HEK293T (cell line): Measurements from ENCODE around the gene SPATS2L.

Experiments used
- CTCF ChIA-PET: fragments of 350-600 bp; formaldehyde crosslinking; extraction: SDS; loops from one replicate; lab custom pipeline; 2021; ENCODE audit warnings: antibody characterized with exemption, inconsistent platforms; lab: Yijun Ruan, JAX
- POLR2A ChIA-PET: fragments of 350-600 bp; formaldehyde crosslinking; extraction: SDS; loops from one replicate; lab custom pipeline; 2020; ENCODE audit warnings: antibody characterized with exemption, inconsistent platforms; lab: Yijun Ruan, JAX
- DNase-seq: peaks from one replicate; pipeline ENCODE4 v3.0.0; 2012; ENCODE audit warnings: mixed read lengths; ENCODE audit errors: extremely low spot score
- ARNT ChIP-seq: fragments of 450-650 bp; IDR thresholded peaks from 2 replicates; pipeline ENCODE4 v1.6.1; 2017; ENCODE audit warnings: mild to moderate bottlenecking
- BHLHE40 ChIP-seq: fragments of 450-650 bp; IDR thresholded peaks from 2 replicates; pipeline ENCODE4 v1.6.1; 2016; ENCODE audit warnings: mild to moderate bottlenecking, moderate library complexity, borderline replicate concordance
- CTBP1 ChIP-seq: fragments of 450-650 bp; IDR thresholded peaks from 2 replicates; pipeline ENCODE4 v1.6.1; 2016; ENCODE audit warnings: borderline replicate concordance
- ELF4 ChIP-seq: fragments of 450-650 bp; IDR thresholded peaks from 2 replicates; pipeline ENCODE4 v1.6.1; 2017; ENCODE audit warnings: antibody characterized with exemption
- FOXA1 ChIP-seq: fragments of 450-650 bp; IDR thresholded peaks from 2 replicates; pipeline ENCODE4 v1.6.1; 2016; ENCODE audit warnings: mild to moderate bottlenecking
- FOXK2 ChIP-seq: fragments of 450-650 bp; IDR thresholded peaks from 2 replicates; pipeline ENCODE4 v1.6.1; 2016; ENCODE audit warnings: mild to moderate bottlenecking
- FOXM1 ChIP-seq: fragments of 450-650 bp; IDR thresholded peaks from 2 replicates; pipeline ENCODE4 v1.6.1; 2017; ENCODE audit warnings: mild to moderate bottlenecking, borderline replicate concordance
- HDGF ChIP-seq: fragments of 450-650 bp; IDR thresholded peaks from 2 replicates; pipeline ENCODE4 v1.6.1; 2017; ENCODE audit warnings: antibody characterized with exemption, borderline replicate concordance
- L3MBTL2 ChIP-seq: fragments of 450-650 bp; conservative IDR thresholded peaks from 2 replicates; pipeline ENCODE4 v1.6.1; 2016; ENCODE audit warnings: mild to moderate bottlenecking
- LEF1 ChIP-seq: fragments of 450-650 bp; IDR thresholded peaks from 2 replicates; pipeline ENCODE4 v1.6.1; 2017; ENCODE audit warnings: mild to moderate bottlenecking, borderline replicate concordance
- NFRKB ChIP-seq: fragments of 450-650 bp; IDR thresholded peaks from 2 replicates; pipeline ENCODE4 v1.6.1; 2016; ENCODE audit warnings: mild to moderate bottlenecking, moderate library complexity
- SP1 ChIP-seq: fragments of 450-650 bp; IDR thresholded peaks from 2 replicates; pipeline ENCODE4 v1.6.1; 2017
- SUZ12 ChIP-seq: fragments of 450-650 bp; IDR thresholded peaks from 2 replicates; pipeline ENCODE4 v1.6.1; 2016; ENCODE audit warnings: mild to moderate bottlenecking
- TARDBP ChIP-seq: fragments of 450-650 bp; IDR thresholded peaks from 2 replicates; pipeline ENCODE4 v1.6.1; 2016
- ZNF384 ChIP-seq: fragments of 450-650 bp; IDR thresholded peaks from 2 replicates; pipeline ENCODE4 v1.6.1; 2016
- TF ChIP-seq, protein P1 (sequence below): fragments of 450-650 bp; IDR thresholded peaks from 2 replicates; pipeline ENCODE4 v1.6.1; 2016

Gene SPATS2L

DNA sequence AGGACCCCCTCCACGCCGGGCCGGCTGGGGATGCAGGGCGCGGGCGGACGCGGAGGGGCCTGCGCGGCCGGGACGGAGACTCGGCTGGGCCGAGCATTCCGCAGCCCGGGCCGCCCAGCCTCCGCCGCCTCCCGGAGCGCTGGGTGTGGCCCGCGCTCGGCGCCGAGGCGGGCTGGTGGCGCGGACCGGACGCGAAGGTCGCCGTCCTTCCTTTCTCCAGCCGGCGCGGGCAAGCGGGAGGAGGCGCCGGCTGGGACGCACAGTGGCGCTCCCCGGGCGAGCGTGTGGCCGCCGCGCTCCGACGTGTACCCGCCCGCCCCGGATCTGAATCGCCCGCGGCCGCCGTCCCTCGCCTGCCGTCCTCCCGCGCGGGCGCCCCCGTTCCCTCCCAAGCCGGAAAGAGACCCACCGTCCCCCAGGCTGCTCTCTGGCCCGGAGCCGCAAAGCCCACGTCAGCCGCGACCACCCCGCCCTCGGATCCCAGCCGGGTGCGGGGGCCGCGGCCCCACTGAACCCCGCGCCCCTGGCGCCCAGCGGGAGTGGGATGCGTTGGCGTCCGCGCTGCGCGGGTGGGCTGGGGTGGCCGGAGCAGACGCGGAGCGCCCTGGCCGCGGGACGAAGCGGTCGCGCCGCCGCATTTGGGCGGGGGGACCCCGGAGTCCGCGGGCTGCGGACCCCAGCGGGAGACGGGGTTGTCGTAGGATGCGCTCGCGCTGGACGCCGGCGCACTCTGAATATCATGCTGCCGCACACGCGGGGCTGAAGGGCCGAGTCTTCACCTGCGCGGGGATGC, 634 bp downstream of the SPATS2L start:
- TF ChIP-seq LEF1 (no peak), FOXK2 (no peak), FOXA1 (no peak), NFRKB (no peak), SUZ12 (no peak), CTBP1 (no peak), SP1 (no peak), L3MBTL2 (no peak), ARNT (no peak), ELF4 (no peak), HDGF (no peak), TARDBP (no peak), FOXM1 (no peak), BHLHE40 (no peak), ZNF384 (no peak)
- TF ChIP-seq, protein P1, sequence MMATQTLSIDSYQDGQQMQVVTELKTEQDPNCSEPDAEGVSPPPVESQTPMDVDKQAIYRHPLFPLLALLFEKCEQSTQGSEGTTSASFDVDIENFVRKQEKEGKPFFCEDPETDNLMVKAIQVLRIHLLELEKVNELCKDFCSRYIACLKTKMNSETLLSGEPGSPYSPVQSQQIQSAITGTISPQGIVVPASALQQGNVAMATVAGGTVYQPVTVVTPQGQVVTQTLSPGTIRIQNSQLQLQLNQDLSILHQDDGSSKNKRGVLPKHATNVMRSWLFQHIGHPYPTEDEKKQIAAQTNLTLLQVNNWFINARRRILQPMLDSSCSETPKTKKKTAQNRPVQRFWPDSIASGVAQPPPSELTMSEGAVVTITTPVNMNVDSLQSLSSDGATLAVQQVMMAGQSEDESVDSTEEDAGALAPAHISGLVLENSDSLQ, result no peak
- ChIA-PET CTCF (interaction anchor here (0.7 kb wide), 1 partner anchor 491 kb away, joined by 3 read pairs; no protein-coding TSS in a partner anchor), POLR2A (no interaction called here)
- peak; percentile 55 for DNase-seq

DNA sequence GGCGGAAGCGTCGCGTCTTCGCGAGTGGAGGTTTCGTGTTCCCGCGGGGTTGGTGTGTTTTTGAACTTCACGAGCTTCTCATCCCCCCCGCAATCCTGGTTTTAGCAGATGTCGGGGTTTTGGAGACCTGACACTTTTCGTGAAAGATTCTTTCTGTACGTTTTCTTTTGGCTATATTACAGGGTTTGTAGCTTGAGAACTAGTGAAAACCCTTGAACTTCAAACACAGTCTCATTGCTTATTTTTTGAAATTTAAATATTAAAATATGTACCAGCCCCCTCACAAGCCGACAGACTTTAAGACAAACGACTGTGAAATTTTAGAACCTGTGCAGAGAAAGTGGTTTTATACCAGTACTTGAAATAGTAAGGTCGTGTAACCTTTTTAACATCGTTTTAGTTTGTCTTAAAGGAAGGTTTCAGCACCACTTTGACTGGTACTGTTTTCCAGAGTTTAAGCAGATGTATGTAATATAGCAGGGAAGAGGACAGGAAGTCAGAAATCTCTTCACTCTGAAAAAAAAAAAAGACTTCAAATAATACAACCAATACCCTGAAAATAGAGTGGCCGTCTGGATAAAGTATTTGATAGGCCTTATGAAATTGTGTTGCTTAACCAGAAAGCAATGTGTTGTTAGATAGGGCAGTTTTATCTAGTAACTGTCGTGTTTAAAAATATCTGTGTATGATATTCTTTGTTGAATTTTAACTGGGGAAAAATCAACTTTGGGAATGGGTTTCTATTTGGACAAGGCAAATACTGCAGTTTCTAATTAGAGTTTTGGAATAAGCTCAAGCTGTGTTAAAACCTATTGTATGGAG, 1.4 kb downstream of the SPATS2L start:
- DNase-seq, result no peak

DNA sequence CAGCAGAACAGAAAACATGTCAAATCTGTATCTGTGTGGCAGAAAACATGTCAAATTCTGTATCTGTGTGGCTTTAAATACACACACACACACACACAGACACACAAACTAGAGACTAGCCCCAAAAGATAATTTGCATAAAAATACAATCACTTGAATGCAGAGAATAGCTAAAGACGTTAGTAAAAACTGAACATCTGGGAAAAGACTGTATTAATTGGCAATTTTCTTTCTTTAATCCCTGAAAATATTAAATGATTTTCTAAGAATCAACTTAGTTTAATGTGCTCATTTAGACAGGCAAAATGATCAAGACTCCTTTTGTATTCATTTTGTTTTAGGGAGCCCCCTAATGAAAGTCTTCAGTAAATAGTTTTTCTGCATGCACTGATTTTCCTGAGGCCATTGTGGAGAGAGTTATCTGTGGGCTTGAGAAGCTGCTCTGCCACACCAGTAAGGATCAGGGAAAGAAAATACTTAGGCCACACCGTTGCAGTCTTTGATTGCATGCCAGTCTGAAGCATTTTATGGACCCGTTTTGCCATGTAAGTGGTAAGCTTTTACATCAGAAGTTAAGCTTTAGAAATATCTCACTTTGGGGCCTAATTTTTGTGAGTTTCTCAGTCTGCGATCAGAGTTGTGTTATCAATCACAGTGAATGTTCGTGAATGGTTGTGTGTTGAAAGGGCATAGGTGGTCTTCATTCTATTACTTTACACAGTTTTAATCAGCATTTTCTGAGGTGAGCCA, 2.2 kb downstream of the SPATS2L start:
- DNase-seq, result no peak
- CTCF ChIA-PET, result no interaction called here
- no peak for TF ChIP-seq L3MBTL2
- TF ChIP-seq FOXM1, result no peak
- TF ChIP-seq SUZ12, result no peak
- no peak for TF ChIP-seq NFRKB
- TF ChIP-seq ZNF384, result no peak
- TF ChIP-seq LEF1, result no peak
- no peak for TF ChIP-seq FOXK2
- TF ChIP-seq ARNT, result no peak
- TF ChIP-seq, protein P1, result no peak
- no peak for TF ChIP-seq TARDBP
- TF ChIP-seq BHLHE40, result no peak
- TF ChIP-seq SP1, result no peak
- TF ChIP-seq FOXA1, result no peak
- POLR2A ChIA-PET, result no interaction called here

More for the DNA sequence above, 1.4 kb downstream of the SPATS2L start:
- CTCF ChIA-PET, result interaction anchor here (0.7 kb wide), 1 partner anchor 490 kb away, joined by 3 read pairs; no protein-coding TSS in a partner anchor
- POLR2A ChIA-PET, result no interaction called here
- TF ChIP-seq FOXA1 (no peak), TARDBP (no peak), ARNT (no peak), HDGF (no peak)

DNA sequence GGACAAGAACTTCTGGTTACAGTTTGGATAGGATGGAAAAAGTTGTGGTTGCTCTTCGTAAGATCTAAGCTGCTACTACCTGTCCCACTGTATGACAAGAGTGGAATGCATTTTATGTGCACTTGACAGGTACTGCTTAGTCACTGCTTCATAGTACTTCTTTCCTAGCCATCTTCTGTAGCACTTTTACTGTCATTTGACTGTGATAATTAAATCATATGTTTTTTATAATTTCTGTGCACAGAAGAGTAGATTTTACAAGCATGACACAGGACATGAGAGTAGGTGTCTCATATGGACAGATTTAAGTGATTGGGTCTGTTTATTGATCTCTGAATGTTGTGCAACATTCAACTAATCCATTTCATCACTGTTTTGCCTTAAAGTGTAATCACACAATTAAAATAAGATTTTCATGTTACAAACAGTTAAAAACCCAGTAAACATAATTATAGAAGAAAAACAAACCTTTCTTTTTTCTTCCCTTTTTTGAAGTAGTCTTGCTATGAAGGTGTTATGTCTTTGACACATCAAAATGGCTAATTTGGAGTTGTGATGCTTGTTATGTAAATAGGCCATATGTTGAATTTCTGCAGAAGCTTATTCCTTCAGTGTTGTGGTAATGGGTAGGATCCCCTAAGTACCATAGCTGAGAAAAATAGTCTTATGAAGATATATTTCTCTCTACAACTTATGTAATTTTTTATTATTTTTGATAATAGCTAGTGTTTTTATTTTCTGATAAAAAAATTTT, 3.0 kb downstream of the SPATS2L start:
- POLR2A ChIA-PET, result no interaction called here
- CTCF ChIA-PET, result no interaction called here
- TF ChIP-seq FOXM1 (no peak), SUZ12 (no peak), L3MBTL2 (no peak), LEF1 (no peak), BHLHE40 (no peak), HDGF (no peak), CTBP1 (no peak), SP1 (no peak), ELF4 (no peak), ARNT (no peak), ZNF384 (no peak), FOXA1 (no peak), FOXK2 (no peak), NFRKB (no peak), TARDBP (no peak)
- TF ChIP-seq, protein P1, result no peak
- DNase-seq, result no peak

DNA sequence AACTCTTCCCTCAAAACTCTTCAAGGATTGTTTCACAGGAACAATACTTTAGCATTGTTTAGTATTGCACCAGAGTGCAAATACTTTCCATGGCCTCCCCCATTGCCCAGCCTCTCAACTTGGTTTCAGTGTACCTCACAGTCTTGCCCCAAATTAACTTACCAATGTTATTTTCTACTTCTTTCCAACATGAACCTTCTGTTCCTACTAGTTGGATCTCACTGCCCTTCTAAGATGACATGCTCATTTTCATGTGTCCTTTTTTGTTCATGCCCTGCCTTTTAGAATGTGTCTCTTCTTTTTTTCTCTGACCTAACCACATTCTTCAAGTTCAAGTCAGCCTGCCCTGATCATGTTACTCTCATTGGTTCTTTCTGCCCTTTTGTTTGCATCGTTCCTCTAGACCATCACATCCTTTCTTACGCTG, 4.1 kb downstream of the SPATS2L start:
- TF ChIP-seq CTBP1, result no peak
- TF ChIP-seq NFRKB, result no peak
- no peak for TF ChIP-seq SP1
- no peak for TF ChIP-seq ZNF384
- TF ChIP-seq L3MBTL2, result no peak
- TF ChIP-seq FOXK2, result no peak
- TF ChIP-seq FOXA1, result no peak
- TF ChIP-seq SUZ12, result no peak
- TF ChIP-seq HDGF, result no peak
- TF ChIP-seq TARDBP, result no peak
- CTCF ChIA-PET, result no interaction called here
- POLR2A ChIA-PET, result no interaction called here

More for the DNA sequence above, 4.1 kb downstream of the SPATS2L start:
- DNase-seq, result no peak
